Suppressor macrophage treated with lipopolysaccharide for 1 hour (primary cell): ENCODE data around the gene SCN11A.
"Not testable (repeated sequence)": the region's sequence is repeated elsewhere in the genome, so short reads cannot be mapped to it uniquely, and the experiment has no call there.

ENCODE experiments used
- DNase-seq, 3 donors: peaks; one replicate each; pipeline ENCODE4 v3.0.0-alpha.2; 2020 to 2022

The SCN11A gene

GRCh38 chr3:39064646-39065045 is 12.9 kb upstream of the SCN11A start:
- DNase-seq: no peak

GRCh38 chr3:39063143-39063542 is 11.4 kb upstream of the SCN11A start:
- no peak for DNase-seq

- DNase-seq: no peak
Observed at GRCh38 chr3:39062180-39062579, 10.4 kb upstream of the SCN11A start.

- DNase-seq: not testable (repeated sequence)
Observed at GRCh38 chr3:39061228-39061627, 9.5 kb upstream of the SCN11A start.

- no peak for DNase-seq
Observed at GRCh38 chr3:39056151-39056550, 4.4 kb upstream of the SCN11A start.

DNA sequence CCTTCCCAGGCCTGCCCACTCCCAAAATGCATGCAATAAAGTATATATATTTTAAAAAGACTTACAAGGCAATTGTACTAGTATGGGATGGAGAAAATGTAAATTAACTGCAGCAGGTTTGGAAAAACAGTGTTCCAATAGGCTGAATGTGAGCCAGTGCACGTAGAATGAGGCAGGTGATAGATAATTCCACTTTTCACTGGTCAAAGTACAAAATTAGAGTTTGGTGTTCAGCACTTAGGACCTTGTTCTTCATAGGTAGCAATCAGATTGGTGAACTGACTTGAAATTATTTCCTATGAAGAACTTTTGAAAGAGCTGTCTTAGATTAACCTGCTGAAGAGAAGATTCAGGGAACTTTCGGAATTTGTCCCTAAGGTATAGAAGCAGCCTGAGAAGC is 2.0 kb upstream of the SCN11A start:
- no peak for DNase-seq

- DNase-seq: no peak
Observed at GRCh38 chr3:39052583-39052982, 839 bp upstream of the SCN11A start.

GRCh38 chr3:39050029-39050428 is 1.7 kb downstream of the SCN11A start:
- peak; percentile 31 to 59 (median 34) for DNase-seq

DNA sequence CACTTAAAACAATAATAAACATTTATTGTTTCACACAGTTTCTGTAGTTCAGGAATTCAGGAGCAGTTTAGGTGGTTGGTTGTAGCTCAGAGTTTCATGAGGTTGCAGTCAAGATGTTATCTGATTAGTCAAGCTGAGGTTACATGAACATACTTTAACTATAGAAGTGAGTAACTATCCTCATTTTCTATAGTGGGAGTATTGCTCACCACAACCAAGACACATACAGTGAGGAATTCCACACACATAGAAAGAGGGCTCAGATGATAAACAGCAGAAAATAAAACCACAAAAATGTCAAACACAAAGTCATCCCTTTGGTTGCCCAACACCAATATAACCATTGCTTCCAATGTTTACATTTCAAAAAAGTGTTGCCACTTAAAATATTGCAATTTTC is 13.6 kb downstream of the SCN11A start:
- DNase-seq: no peak

DNA sequence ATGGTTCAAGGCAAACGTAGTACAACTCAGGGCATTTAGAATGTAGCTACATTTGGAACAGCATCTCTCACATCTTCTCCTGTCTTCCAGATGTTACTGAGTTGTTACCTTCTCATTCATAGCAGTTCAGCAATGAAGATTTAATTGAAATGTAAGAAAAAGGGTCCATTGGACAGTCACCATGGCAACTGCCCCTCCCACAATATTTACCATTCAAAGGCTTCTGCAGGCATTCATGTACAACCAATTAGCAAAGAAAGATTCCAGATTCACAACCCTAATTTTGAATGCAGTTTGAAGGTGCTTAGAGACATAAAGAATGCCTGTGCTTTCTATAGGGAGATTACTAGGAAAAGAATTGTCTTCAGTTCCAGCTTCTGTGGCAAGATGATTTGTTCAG is 22.2 kb downstream of the SCN11A start:
- DNase-seq: no peak

- no peak for DNase-seq
Observed at GRCh38 chr3:39028546-39028945, 23.2 kb downstream of the SCN11A start.

DNA sequence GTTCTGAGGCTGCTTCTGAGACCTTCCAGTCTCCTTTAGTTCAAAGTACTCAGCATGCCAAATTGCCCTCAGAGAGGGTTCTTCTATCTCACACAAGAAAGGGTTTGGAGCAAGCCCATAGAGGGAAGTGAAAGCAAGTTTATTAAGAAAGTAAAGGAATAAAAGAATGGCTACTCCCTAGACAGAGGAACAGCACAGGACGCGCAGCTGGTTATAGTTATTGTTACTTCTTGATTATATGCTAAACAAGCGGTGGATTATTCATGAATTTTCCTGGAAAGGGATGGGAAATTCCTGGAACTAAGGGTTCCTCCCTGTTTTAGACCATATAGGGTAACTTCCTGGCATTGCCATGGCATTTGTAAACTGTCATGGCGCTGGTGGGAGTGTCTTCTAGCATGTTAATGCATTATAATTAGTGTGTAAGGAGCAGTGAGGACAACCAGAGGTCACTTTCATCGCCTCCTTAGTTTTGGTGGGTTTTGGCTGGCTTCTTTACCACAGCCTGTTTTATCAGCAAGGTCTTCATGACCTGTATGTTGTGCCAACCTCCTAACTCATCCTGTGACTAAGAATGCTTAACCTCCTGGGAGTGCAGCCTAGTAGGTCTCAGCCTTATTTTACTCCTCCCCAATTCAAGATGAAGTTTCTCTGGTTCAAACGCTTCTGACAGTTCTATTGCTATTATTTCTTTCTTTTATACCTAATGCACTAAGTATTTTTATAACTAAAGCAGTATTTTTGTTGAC is 26.3 kb downstream of the SCN11A start:
- peak; percentile 14 to 52 (median 38) for DNase-seq

DNA sequence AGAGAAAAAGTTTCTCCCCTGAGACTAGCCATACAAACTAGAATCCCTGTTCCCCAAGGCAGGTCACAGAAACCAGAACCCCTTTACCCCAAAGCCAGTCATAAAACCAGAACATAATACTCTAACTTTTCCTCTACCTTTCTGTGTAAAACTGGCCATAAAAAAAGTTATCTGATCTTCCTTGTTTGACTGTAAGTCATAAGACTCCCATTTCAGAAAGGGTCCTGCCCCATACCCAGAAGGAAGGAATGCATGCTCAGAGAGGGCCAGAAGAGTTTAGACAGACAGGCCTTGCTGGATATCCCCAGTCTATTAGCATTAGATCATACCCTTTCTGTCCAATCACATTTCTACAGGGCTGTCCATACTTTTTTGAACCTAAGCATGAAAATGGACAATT is 27.2 kb downstream of the SCN11A start:
- DNase-seq: no peak

- no peak for DNase-seq
Observed at GRCh38 chr3:39022286-39022630, 29.5 kb downstream of the SCN11A start.

DNA sequence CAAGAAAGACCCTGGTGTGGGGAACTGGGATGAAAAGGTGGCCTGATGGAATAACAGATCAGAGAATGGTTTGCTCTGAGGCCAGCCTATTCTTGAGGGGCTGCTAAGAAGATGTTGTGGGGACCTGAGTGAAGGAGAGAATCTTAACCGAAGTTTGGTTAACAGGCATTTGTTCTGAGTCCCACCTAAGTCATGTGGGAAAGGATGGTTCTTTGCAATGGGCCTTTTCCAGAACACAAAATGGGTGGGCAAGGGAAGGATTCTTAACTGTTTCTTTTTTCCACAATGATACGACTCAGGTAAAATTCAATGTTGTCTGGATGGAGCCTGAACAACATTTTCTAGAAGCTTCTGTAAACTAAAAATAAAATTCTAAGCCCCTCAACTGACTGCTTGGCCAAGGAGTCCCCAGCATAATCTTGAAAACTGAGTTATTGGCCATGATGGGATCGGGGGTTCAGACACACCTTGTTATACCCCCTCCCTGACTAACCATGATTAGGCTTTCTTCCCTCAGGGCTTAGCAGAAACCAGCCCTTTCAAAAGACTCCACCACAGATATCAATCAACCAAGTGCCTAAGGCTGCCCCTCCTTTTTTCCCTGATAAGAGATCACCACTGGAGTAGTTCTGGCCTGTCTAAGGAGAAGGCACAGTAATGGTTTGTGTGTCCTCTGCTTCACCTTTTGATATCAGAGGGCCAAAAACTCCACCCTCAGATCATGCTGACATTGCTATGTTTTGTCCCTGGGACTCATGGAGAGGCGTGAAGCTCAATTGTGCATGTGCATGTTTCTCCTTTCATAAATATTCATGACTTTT is 30.1 kb downstream of the SCN11A start:
- no peak for DNase-seq

- no peak for DNase-seq
Observed at GRCh38 chr3:39021029-39021428, 30.7 kb downstream of the SCN11A start.

DNA sequence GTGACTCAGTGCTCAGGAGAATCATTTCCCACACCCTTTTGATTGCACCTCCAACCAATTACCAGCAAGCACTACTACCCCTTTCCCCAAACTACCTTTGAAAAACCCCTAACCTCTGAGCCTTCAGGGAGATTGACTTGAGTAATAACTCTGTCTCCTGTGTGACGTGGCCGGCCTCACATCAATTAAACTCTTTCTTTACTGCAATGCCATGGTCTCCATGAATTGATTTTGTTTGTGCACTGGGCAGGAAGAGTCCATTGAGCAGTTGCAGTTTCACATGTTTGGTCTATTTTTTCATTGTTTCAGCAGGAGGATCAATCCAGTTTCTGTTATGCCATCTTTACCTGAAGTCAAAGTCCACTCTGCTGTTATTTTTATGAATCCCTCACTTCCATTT is 32.4 kb downstream of the SCN11A start:
- no peak for DNase-seq

GRCh38 chr3:39015418-39015817 is 36.3 kb downstream of the SCN11A start:
- DNase-seq: no peak

DNA sequence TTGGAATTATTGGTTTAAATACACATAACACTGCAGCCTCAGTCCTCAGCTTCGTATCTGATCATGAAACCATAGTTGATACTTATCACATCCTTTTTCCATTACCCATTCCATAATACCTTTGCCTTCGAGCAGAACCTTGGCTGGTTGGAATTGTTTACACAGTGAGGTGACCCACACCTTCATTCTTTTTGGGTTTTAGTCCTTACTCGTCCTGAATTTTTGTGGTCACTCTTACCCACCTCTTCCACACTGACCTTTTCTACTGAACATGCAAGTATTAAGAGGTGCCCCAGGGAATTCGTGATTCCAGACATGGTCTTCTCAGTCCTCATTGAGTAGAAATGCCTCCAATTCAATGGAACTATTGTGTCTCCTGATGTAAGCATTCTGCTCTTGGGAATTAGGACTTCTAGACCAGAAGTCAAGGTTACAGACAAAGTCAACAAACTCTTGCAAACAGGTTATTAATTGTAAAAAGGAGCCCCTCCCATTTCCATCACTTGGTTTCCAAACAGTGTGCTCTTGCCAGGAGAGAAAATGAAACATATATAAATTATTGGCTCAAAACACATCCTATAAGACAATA is 37.7 kb downstream of the SCN11A start:
- no peak for DNase-seq

- DNase-seq: peak; percentile 48 to 66 (median 63)
Observed at GRCh38 chr3:39013289-39013688, 38.5 kb downstream of the SCN11A start.

DNA sequence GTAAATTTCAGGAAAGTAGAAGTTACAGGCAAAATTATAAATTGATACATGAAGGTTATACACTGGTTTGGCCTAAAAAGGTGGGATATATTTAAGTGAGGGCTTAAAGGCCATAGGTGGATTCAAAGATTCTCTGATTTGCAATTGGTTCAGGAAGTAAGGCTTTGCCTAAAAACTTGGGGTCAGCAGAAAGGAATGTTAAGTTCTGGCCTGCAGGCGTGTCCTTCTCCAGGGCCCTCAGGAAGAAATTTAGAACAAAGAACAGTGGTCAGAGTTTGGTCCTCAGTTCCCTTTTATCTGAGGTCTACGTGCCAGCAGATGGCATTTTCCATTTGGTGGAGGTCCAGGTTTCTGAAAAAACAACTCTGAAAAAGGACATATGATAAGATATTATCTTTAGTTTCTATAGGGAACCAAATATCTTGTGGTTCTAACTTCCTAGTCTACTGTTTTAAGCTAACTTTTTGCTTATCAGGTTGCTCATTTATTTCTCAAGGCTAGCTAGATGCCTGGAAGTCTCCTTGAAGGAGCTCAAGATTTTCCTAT is 40.5 kb downstream of the SCN11A start:
- DNase-seq: no peak

DNA sequence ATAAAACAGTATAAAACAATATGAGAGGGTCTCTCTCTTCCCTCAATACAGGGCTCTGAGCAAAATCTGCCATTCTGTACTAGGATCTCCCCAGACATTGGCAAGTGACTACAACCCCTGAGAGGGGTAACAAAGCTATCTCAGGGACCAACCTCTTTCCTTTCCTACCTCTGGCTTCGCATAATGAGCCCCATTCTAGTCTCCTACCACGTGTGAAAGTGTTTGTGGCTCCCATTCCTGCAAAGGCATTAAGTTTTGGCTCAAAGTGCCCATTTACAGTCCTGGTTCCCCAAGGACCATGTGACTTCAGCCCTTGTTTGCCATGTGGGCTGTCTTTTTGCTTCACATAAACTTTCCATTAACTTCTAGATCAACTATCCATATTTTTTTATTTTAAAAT is 46.4 kb downstream of the SCN11A start:
- no peak for DNase-seq
